GM12878 (cell line): Measurements from ENCODE around the gene FAM120AOS. TPM values are rescaled to one million over a fixed set of nuclear protein-coding genes. Genes with fewer than 3 reads are reported as not detected.

Experiments
- ATAC-seq: fragments of 200-7000 bp; cut with Tn5 transposase; 3 replicates; pipeline ENCODE4 v1.9.1; 2020; ENCODE audit warnings: mild to moderate bottlenecking, moderate library complexity
- BruUV-seq: library from RNA; stranded (reverse); fragments of 400-500 nt; replicated peaks from 2 replicates; lab custom pipeline; 2021; lab: Mats Ljungman, UMichigan
- CTCF ChIA-PET: fragments of 300-600 bp; sonication (Branson Sonifier 250); formaldehyde crosslinking; extraction: SDS; loops from one replicate; lab custom pipeline; 2021; ENCODE audit warnings: inconsistent platforms; lab: Yijun Ruan, JAX
- POLR2A ChIA-PET: fragments of 350-600 bp; formaldehyde crosslinking; extraction: SDS; loops from one replicate; lab custom pipeline; 2021; ENCODE audit warnings: inconsistent platforms; lab: Charles Lee
- RAD21 ChIA-PET: fragments of 300-600 bp; sonication (Branson Sonifier 250); formaldehyde crosslinking; loops from one replicate; lab custom pipeline; 2023; ENCODE audit warnings: antibody characterized with exemption; ENCODE audit not compliant: unreplicated experiment; lab: Charles Lee
- SMC1A ChIA-PET: fragments of 300-600 bp; sonication (Branson Sonifier 250); formaldehyde crosslinking; loops from one replicate; lab custom pipeline; 2023; ENCODE audit not compliant: unreplicated experiment, uncharacterized antibody; lab: Charles Lee
- DNase-seq: peaks from one replicate; pipeline ENCODE4 v3.0.0-alpha.2; 2011; ENCODE audit warnings: low read depth, low spot score
- FAIRE-seq: peaks from 3 replicates; lab custom pipeline; 2011; peaks lifted over from hg19 to GRCh38; lab: Jason Lieb, UNC
- H2AFZ ChIP-seq: 2 replicates; pipeline ENCODE4 v1.6.0; 2011; ENCODE audit warnings: low read depth, low read length, control low read depth; ENCODE audit not compliant: control insufficient read depth
- H3K27ac ChIP-seq: 2 replicates; pipeline ENCODE4 v1.5.1; 2011; ENCODE audit warnings: control low read depth; ENCODE audit not compliant: control insufficient read depth, insufficient read depth
- H3K27me3 ChIP-seq, 2 experiments: replicated peaks in 1 of 2; 2 replicates each; pipeline versions ENCODE4 v1.6.0 to v1.6.1; 2011; ENCODE audit warnings: low read length in 1 of 2; ENCODE audit not compliant: control insufficient read depth in 2 of 2, insufficient read depth in 2 of 2
- H3K36me3 ChIP-seq, 2 experiments: 2 replicates each; pipeline ENCODE4 v1.5.1; 2011; ENCODE audit warnings: low read length in 1 of 2; ENCODE audit not compliant: control insufficient read depth in 2 of 2, insufficient read depth in 2 of 2
- H3K4me1 ChIP-seq: 2 replicates; pipeline ENCODE4 v1.6.1; 2011; ENCODE audit warnings: mild to moderate bottlenecking, low read length, moderate library complexity, mixed read lengths; ENCODE audit not compliant: control insufficient read depth, insufficient read depth
- H3K4me2 ChIP-seq: 2 replicates; pipeline ENCODE4 v1.6.0; 2011; ENCODE audit warnings: control low read depth; ENCODE audit not compliant: control insufficient read depth, insufficient read depth
- H3K4me3 ChIP-seq: fragments of 200-600 bp; sonication (generic); 2 replicates; pipeline ENCODE4 v1.5.1; 2016
- H3K79me2 ChIP-seq: 2 replicates; pipeline ENCODE4 v1.6.0; 2011; ENCODE audit warnings: low read length; ENCODE audit not compliant: control insufficient read depth, insufficient read depth
- H3K9ac ChIP-seq: 2 replicates; pipeline ENCODE4 v1.8.0; 2011; ENCODE audit warnings: low read length, control low read depth, mixed read lengths; ENCODE audit not compliant: control insufficient read depth, insufficient read depth
- H3K9me3 ChIP-seq: replicated peaks from 3 replicates; pipeline ENCODE4 v1.5.1; 2011; ENCODE audit warnings: mild to moderate bottlenecking, low read length; ENCODE audit not compliant: control insufficient read depth, insufficient read depth
- H4K20me1 ChIP-seq: 2 replicates; pipeline ENCODE4 v1.6.0; 2011; ENCODE audit not compliant: control insufficient read depth, insufficient read depth
- CBX3 ChIP-seq: fragments of 200-600 bp; sonication (generic); IDR thresholded peaks from 2 replicates; pipeline ENCODE4 v1.6.1; 2016; ENCODE audit warnings: low read depth, borderline replicate concordance
- POLR2AphosphoS2 ChIP-seq: IDR thresholded peaks from 2 replicates; pipeline ENCODE4 v1.6.1; 2011; ENCODE audit warnings: low read depth, mild to moderate bottlenecking, low read length, improper control_type of control experiment, moderate library complexity
- PRDM15 ChIP-seq: fragments of 450-650 bp; formaldehyde crosslinking; IDR thresholded peaks from 2 replicates; pipeline ENCODE4 v1.4.0; 2020; ENCODE audit warnings: mild to moderate bottlenecking, moderate library complexity
- STAT1 ChIP-seq: fragments of 450-650 bp; conservative IDR thresholded peaks from 2 replicates; pipeline ENCODE4 v1.6.1; 2014; ENCODE audit warnings: antibody characterized with exemption, mild to moderate bottlenecking
- TBL1XR1 ChIP-seq: IDR thresholded peaks from 2 replicates; pipeline ENCODE4 v1.6.1; 2012; ENCODE audit warnings: low read depth, low read length, improper control_type of control experiment
- ZBTB11 ChIP-seq: fragments of 450-650 bp; formaldehyde crosslinking; IDR thresholded peaks from 2 replicates; pipeline ENCODE4 v1.5.0; 2022; ENCODE audit warnings: mild to moderate bottlenecking, missing genetic modification characterization
- ZBTB33 ChIP-seq: fragments of 450-650 bp; IDR thresholded peaks from 2 replicates; pipeline ENCODE4 v1.6.1; 2017; ENCODE audit warnings: mild to moderate bottlenecking
- WGBS: methylation state at CpG from one replicate; pipeline ENCODE4 v1.1.6; 2016; ENCODE audit warnings: low lambda C conversion rate; ENCODE audit not compliant: insufficient replicate concordance, insufficient coverage; ENCODE audit errors: missing lambda C conversion rate; 5-methylcytosine and 5-hydroxymethylcytosine counted together
- in situ Hi-C: fragments of 300-500 bp; cut with MboI; formaldehyde crosslinking; loops from 9 replicates; pipeline ENCODE4 v1.14.3; 2018; ENCODE audit warnings: mixed read lengths
- intact Hi-C: fragments of 100-400 bp; cut with micrococcal nuclease; formaldehyde crosslinking; loops from one replicate; pipeline ENCODE4 v1.14.2; 2022; ENCODE audit not compliant: unreplicated experiment
- polyA plus RNA-seq, 11 experiments: library from polyadenylated mRNA; depleted of rRNA in 4 of 11; unstranded in 6 of 11; stranded (reverse) in 5 of 11; fragments of >200 nt; fragmentation: Nextera tagmentation in 4 of 11; fragmentation: Illumina TruSeq in 1 of 11; extraction: Ambion mirVana in 4 of 11; extraction: Trizol in 1 of 11; gene quantifications; 1 replicate in 1 of 11; 2 replicates in 10 of 11; pipeline versions ENCODE4 v1.2.1 to v1.2.3, GENCODE V29; 2011 to 2016; ENCODE audit warnings: inconsistent platforms in 2 of 11, missing spikeins in 2 of 11, low read depth in 1 of 11
- total RNA-seq, 4 experiments: library from RNA; depleted of rRNA in 3 of 4; stranded (reverse); fragments of >200 nt in 3 of 4; fragmentation: Illumina TruSeq in 1 of 4; extraction: Trizol in 1 of 4; gene quantifications; 2 replicates each; pipeline versions ENCODE4 v1.2.1 to v1.2.3, GENCODE V29; 2013 to 2021

FAM120AOS gene
- total and polyA plus RNA-seq, 10 of the 15 experiments (the other 5 are each of a cell fraction or from before 2014, with no cell fraction given): 15.9 to 55.1 (median 34.6) TPM

GRCh38 chr9:93431539-93432105, 21.8 kb downstream of the FAM120AOS start:
- no peak overlapping the region for H3K27ac ChIP-seq
- ChIA-PET RAD21 (no interaction called here), POLR2A (no interaction called here), CTCF (no interaction called here)
- no peak for DNase-seq
- H3K4me3 ChIP-seq: no peak overlapping the region
- no peaks in the 10 kb centered on the region; a peak in 1 of 4 replicates for H3K27me3 ChIP-seq
- 0 out of 2 replicates have a peak, but pooled peaks cover 3% of the 10 kb centered on the region for H3K4me1 ChIP-seq
- no peak for FAIRE-seq
- ATAC-seq: no peak
- no peak overlapping the region for H3K9ac ChIP-seq
- no TSS peak for BruUV-seq
- H3K36me3 ChIP-seq: no peaks in the 10 kb centered on the region
- TF ChIP-seq PRDM15 (CRISPR knock-in tag): no peak
- TF ChIP-seq ZBTB33: no peak
- TF ChIP-seq POLR2AphosphoS2: no peak
- no peak for TF ChIP-seq ZBTB11 (CRISPR knock-in tag)
- no peak for TF ChIP-seq STAT1
- TF ChIP-seq CBX3: no peak
- TF ChIP-seq TBL1XR1: no peak
- TF ChIP-seq, all 136 proteins: peak for 0
- Histone ChIP-seq H2AFZ (no peak overlapping the region), H3K9me3 (no peaks in the 10 kb centered on the region), H3K79me2 (no peaks in the 10 kb centered on the region), H4K20me1 (no peaks in the 10 kb centered on the region), H3K4me2 (no peak overlapping the region)
- in situ Hi-C loops (no loop called here), intact Hi-C loops (no loop called here)
- SMC1A ChIA-PET: no interaction called here
- WGBS: 32% methylated on average over 5 of the region's 5 CpGs
